Measurements from ENCODE around the gene KSR2. TPM values are rescaled to one million over a fixed set of nuclear protein-coding genes. Genes with fewer than 3 reads are reported as not detected.

Gene KSR2
- total and polyA plus RNA-seq, 7 donors: under 0.01 to 0.04 (median 0.02) TPM; not detected in 2

DNA sequence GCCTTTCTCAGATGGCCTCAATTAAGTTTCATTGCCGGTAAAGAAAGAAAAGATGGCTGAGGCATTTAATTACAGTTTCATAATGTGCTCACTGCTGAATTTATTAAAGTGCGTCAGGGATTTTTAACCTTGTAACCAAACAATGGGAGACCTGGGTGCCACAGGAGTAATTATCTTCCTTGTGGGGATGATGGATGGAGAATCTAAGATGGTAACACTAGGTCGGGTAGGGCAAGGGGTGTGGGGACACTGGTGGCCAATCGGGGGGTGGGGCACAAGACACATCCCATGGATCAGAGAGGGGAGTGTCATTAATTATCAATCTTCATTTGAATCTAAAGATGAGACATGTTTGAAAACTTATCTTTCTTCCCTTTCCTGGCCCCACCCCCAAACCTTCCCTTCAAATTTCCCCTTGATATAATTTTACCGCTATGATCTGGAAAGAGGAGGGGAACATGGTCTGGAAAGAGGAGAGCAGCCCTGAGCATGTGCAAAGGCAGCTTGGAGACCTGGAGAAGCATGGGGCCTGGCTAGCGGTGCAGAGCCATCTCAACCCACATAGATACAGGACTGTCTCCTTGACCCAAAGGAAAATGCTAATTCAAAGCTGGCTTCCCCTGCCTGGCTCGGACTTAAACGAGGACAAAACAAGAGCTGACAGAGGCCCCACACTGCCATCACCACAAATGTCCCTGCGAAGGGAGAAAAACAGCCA lies 376.0 kb downstream of the KSR2 start:
- intact Hi-C loops (cut with DNase I): loop anchor here (5.0 kb wide), 2 partner anchors 135 to 245 kb away; no protein-coding TSS in a partner anchor
- H3K4me3 ChIP-seq: no peak overlapping the region
- H3K9me3 ChIP-seq: no peaks in the 10 kb centered on the region
- no peaks in the 10 kb centered on the region for H3K4me1 ChIP-seq
- no peak overlapping the region for H3K27ac ChIP-seq
- no peak for DNase-seq
- H3K27me3 ChIP-seq (ENCODE audit: insufficient read depth in 3 of 3, low read length in 2 of 3): no peaks in the 10 kb centered on the region
- no peak for ATAC-seq
- WGBS, 3 donors: 59 to 63% (median 60%) methylated on average over 9 of the region's 9 CpGs
- TF ChIP-seq, protein P1, sequence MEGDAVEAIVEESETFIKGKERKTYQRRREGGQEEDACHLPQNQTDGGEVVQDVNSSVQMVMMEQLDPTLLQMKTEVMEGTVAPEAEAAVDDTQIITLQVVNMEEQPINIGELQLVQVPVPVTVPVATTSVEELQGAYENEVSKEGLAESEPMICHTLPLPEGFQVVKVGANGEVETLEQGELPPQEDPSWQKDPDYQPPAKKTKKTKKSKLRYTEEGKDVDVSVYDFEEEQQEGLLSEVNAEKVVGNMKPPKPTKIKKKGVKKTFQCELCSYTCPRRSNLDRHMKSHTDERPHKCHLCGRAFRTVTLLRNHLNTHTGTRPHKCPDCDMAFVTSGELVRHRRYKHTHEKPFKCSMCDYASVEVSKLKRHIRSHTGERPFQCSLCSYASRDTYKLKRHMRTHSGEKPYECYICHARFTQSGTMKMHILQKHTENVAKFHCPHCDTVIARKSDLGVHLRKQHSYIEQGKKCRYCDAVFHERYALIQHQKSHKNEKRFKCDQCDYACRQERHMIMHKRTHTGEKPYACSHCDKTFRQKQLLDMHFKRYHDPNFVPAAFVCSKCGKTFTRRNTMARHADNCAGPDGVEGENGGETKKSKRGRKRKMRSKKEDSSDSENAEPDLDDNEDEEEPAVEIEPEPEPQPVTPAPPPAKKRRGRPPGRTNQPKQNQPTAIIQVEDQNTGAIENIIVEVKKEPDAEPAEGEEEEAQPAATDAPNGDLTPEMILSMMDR (IDR thresholded peaks at IDR 0.05): no peak
- no peaks in the 10 kb centered on the region for H3K36me3 ChIP-seq (ENCODE audit: insufficient read depth in 1 of 2, low read depth in 1 of 2)

GRCh38 chr12:117590999-117591398 lies 377.8 kb downstream of the KSR2 start:
- no peak overlapping the region for H3K27ac ChIP-seq
- ATAC-seq (no peak), DNase-seq (no peak)
- WGBS, 3 donors: 36 to 41% (median 41%) methylated on average over 2 of the region's 2 CpGs
- intact Hi-C loops (cut with DNase I): loop anchor here (5.0 kb wide), 2 partner anchors 134 to 246 kb away; no protein-coding TSS in a partner anchor
- no peak overlapping the region for H3K4me3 ChIP-seq
- H3K27me3 ChIP-seq (ENCODE audit: insufficient read depth in 3 of 3, low read length in 2 of 3): no peaks in the 10 kb centered on the region
- H3K9me3 ChIP-seq: no peaks in the 10 kb centered on the region
- TF ChIP-seq, protein P1 (IDR thresholded peaks at IDR 0.05): no peak
- no peaks in the 10 kb centered on the region for H3K36me3 ChIP-seq (ENCODE audit: insufficient read depth in 1 of 2, low read depth in 1 of 2)
- H3K4me1 ChIP-seq: no peaks in the 10 kb centered on the region

DNA sequence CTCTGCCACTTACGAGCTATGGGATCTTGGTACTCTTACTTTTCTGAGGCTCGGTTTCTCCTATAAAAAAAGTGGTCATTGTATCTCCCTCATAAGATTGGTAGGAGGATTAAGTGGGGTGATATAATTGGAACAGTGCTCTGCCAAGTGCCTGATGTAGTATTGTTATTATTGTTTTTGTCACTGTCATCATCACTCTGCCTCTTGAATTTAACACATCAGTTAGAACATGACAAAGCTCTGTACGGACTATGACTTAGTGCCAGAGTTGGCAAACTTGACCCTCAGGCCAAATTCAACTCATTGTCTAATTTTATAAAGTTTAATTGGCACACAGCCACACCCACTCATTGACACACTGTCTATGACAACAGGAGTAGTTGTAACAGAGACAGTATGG lies 378.4 kb downstream of the KSR2 start:
- WGBS, 3 donors: 74 to 81% (median 75%) methylated on average over 3 of the region's 3 CpGs
- Histone ChIP-seq H3K9me3 (no peaks in the 10 kb centered on the region), H3K4me1 (no peaks in the 10 kb centered on the region), H3K36me3 (ENCODE audit: insufficient read depth in 1 of 2, low read depth in 1 of 2) (no peaks in the 10 kb centered on the region), H3K27me3 (ENCODE audit: insufficient read depth in 3 of 3, low read length in 2 of 3) (no peaks in the 10 kb centered on the region), H3K4me3 (no peak overlapping the region), H3K27ac (no peak overlapping the region)
- TF ChIP-seq, protein P1 (IDR thresholded peaks at IDR 0.05): no peak
- intact Hi-C loops (cut with DNase I): loop anchor here (5.0 kb wide), 2 partner anchors 133 to 247 kb away; no protein-coding TSS in a partner anchor
- DNase-seq (no peak), ATAC-seq (no peak)

DNA sequence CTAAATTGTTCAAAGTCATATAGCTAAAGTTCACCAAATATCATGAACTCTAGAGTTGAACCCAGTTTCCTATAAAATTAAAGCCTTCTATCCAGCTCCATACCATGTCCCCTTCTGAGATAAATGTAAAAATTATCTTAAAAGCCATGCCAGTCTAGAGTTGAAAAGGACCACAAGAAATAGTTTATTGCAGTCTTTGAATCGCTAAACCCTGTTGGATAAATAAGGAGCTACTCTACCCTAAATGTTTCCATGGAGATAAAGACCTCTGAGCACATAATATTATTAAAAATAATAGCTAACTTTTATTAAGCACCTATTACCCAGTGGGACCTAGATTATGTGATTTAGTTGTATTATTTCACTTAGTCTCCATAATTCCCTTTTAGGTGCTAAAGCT lies 379.8 kb downstream of the KSR2 start:
- no peak for ATAC-seq
- Histone ChIP-seq H3K27ac (no peak overlapping the region), H3K36me3 (ENCODE audit: insufficient read depth in 1 of 2, low read depth in 1 of 2) (no peaks in the 10 kb centered on the region), H3K4me1 (no peaks in the 10 kb centered on the region), H3K27me3 (ENCODE audit: insufficient read depth in 3 of 3, low read length in 2 of 3) (no peaks in the 10 kb centered on the region), H3K9me3 (no peaks in the 10 kb centered on the region), H3K4me3 (no peak overlapping the region)
- WGBS, 3 donors: 89 to 98% (median 97%) methylated on average over 1 of the region's 1 CpG
- intact Hi-C loops (cut with DNase I): loop anchor here (5.0 to 10.0 kb wide), 2 partner anchors 352 to 374 kb away; no protein-coding TSS in a partner anchor
- TF ChIP-seq, protein P1 (IDR thresholded peaks at IDR 0.05): no peak
- DNase-seq: no peak

Data from psoas muscle (tissue), 8 donors.